ENCODE measurements around the gene PGP.

DNA sequence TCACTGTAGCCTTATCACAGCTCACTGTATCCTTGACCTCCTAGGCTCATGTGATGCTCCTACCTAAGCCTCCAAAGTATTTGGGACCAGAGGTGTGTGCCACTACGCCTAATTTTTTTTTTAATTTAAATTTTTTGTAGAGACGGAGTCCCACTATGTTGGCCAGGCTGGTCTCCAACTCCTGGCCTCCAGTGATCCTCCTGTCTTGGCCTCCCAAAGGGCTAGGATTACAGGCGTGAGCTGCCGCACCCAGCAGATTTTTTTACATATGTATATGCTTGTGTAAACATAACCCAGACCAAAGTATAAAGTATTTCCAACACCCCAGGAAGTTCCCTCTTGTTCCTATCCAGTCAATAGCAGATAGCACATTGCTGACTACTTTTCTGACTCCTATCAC is 1.7 kb upstream of the PGP start:
- TF ChIP-seq, protein P1, sequence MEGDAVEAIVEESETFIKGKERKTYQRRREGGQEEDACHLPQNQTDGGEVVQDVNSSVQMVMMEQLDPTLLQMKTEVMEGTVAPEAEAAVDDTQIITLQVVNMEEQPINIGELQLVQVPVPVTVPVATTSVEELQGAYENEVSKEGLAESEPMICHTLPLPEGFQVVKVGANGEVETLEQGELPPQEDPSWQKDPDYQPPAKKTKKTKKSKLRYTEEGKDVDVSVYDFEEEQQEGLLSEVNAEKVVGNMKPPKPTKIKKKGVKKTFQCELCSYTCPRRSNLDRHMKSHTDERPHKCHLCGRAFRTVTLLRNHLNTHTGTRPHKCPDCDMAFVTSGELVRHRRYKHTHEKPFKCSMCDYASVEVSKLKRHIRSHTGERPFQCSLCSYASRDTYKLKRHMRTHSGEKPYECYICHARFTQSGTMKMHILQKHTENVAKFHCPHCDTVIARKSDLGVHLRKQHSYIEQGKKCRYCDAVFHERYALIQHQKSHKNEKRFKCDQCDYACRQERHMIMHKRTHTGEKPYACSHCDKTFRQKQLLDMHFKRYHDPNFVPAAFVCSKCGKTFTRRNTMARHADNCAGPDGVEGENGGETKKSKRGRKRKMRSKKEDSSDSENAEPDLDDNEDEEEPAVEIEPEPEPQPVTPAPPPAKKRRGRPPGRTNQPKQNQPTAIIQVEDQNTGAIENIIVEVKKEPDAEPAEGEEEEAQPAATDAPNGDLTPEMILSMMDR (IDR thresholded peaks at IDR 0.05), result no peak
- TF ChIP-seq EP300 (IDR thresholded peaks at IDR 0.05) (no peak), POLR2A (IDR thresholded peaks at IDR 0.05) (no peak)
